GM12875 (cell line): ENCODE data around the gene OTOS.

Source experiments
- H3K4me3 ChIP-seq: one replicate; pipeline ENCODE4 v1.5.1; 2011; ENCODE audit warnings: low read depth, low read length, control low read depth
- CTCF ChIP-seq: IDR thresholded peaks from 2 replicates; pipeline ENCODE4 v1.5.1; 2011; ENCODE audit warnings: low read depth, mild to moderate bottlenecking, control low read depth, inconsistent platforms, low read length, moderate library complexity, borderline replicate concordance; ENCODE audit not compliant: insufficient read depth

Gene OTOS

GRCh38 chr2:240140511-240140910 is at the start of gene OTOS:
OTOS (minus strand) TSS chr2:240140658; CDS start chr2:240140326, 332 bp downstream.
- H3K4me3 ChIP-seq: no peak within 1 kb of the TSS
- no peak for TF ChIP-seq CTCF

- H3K4me3 ChIP-seq: no peak overlapping the region
- TF ChIP-seq CTCF: no peak
Measured at GRCh38 chr2:240189686-240190085, 49.2 kb upstream of the OTOS start.

- no peak overlapping the region for H3K4me3 ChIP-seq
- TF ChIP-seq CTCF: no peak
Measured at GRCh38 chr2:240187989-240188590, 47.6 kb upstream of the OTOS start.

- TF ChIP-seq CTCF: no peak
- no peak overlapping the region for H3K4me3 ChIP-seq
Measured at GRCh38 chr2:240186191-240186725, 45.8 kb upstream of the OTOS start.

GRCh38 chr2:240184656-240185055 is 44.2 kb upstream of the OTOS start:
- no peak for TF ChIP-seq CTCF
- no peak overlapping the region for H3K4me3 ChIP-seq

- no peak overlapping the region for H3K4me3 ChIP-seq
- TF ChIP-seq CTCF: no peak
Measured at GRCh38 chr2:240183875-240184590, 43.6 kb upstream of the OTOS start.
